IPS-NIHi11 (cell line): ENCODE data around the gene OR8G5.
"Not testable (repeated sequence)": the region's sequence is repeated elsewhere in the genome, so short reads cannot be mapped to it uniquely, and the experiment has no call there.

Experiments used
- DNase-seq: peaks from one replicate; pipeline ENCODE4 v3.0.0; 2012; ENCODE audit warnings: mixed read lengths, low spot score

The OR8G5 gene, protein sequence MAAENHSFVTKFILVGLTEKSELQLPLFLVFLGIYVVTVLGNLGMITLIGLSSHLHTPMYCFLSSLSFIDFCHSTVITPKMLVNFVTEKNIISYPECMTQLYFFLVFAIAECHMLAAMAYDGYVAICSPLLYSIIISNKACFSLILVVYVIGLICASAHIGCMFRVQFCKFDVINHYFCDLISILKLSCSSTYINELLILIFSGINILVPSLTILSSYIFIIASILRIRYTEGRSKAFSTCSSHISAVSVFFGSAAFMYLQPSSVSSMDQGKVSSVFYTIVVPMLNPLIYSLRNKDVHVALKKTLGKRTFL

DNA sequence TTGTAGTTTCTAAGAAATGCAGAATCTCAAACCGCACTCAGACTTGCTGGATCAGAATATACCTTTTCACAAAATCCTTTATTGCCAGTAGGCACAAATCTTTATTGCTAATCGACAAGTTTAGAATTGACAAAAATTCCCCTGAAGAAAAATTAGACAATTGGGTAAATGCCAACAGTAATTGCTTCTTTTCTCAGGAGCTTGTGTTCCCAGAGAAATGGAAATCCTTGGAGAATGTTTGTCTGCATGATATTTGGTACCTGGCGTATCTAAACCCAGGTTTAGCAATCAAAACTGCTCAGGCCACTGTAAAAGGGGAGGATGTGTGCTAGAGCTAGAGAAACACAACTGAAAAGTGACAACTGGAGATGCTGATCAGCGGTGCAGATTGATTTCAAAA is at the start of gene OR8G5:
TSS of gene OR8G5 (plus strand) at position 301 of the 400 bp plus-strand sequence. CDS start 8,556 bp downstream, outside the sequence.
- no peak for DNase-seq

DNA sequence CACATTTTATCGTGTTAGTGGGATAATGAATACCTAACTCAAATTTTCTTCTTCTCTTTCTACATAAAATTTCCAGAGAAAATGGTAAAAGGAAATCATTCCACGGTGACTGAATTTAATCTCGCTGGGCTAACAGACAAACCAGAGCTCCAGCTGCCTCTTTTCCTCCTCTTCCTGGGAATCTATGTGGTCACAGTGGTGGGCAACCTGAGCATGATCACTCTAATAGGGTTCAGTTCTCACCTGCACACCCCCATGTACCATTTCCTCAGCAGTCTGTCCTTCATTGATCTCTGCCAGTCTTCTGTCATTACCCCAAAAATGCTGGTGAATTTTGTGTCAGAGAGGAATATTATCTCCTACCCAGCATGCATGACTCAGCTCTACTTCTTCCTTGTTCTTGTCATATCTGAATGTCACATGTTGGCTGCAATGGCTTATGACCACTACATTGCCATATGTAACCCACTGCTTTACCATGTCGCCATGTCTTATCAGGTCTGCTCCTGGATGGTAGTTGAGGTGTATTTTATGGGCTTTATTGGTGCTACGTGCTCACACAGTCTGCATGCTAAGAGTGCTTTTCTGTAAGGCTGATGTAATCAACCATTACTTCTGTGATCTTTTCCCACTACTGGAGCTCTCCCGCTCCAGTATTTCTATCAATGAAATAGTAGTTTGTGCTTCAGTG is 48.9 kb upstream of the OR8G5 start:
- DNase-seq = no peak

DNA sequence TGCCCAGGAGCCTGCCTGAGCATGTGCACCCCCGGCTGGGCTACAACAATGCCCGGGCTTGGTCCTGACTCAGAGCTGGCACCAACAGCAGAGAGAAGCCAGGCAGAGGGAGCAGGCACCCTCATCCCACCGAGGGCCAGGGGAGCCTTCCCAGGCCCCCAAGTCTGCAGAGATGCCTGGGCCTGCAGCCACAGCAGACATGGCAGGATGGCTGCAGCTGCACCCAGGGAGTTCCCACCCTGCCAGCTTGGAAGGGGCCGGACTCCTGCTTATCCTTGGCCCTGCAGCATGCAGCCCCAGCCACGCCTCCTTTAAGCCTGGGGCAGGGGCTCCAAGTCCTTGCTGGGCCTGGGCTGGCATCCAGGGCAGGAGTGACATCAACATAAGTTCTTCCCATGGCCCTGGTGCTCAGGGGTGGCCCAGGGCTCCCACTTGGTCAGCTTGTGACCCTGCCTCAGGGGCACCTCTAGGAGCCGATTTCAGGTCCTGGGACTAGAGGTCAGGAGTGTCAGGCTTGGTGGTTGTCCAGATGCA is 46.3 kb upstream of the OR8G5 start:
- no peak for DNase-seq

DNA sequence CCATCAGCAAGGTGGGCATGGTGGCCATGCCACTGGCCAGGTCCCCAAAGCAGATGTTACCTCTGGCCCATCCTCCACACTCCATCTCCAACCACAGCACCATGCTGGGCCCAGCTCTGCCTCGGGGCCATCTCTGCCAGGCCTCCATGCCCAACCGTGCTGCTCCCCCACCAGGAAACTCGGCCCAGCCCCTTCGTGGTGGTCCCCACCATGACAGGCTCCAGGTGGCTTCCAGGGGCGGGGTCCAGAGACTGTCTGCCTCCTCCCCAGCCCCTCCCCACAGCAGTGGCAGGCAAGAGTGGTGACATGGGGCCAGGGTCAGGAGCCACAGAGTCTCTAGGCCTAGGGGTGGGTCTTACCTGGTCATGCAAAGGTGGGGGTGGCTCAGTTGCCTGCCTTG is 45.8 kb upstream of the OR8G5 start:
- DNase-seq = no peak

DNA sequence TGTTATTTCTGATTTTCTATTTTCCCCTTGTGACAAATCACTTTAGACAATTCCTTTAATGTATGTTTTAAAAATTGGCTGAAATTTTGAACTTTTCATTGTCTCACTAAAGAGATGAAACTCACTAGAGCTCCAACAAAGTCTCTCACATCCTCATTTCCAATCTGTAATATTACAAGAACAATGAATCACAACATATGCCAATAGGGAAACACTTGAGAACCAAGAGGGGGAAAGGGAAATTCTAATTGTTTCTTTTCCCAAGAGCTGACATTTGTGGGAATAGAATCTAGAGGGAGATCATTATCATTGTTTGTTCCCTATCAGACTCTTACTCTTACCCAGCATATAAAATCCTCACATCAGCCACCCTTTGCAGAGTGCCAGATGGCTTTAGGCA is 44.9 kb upstream of the OR8G5 start:
- DNase-seq = no peak

DNA sequence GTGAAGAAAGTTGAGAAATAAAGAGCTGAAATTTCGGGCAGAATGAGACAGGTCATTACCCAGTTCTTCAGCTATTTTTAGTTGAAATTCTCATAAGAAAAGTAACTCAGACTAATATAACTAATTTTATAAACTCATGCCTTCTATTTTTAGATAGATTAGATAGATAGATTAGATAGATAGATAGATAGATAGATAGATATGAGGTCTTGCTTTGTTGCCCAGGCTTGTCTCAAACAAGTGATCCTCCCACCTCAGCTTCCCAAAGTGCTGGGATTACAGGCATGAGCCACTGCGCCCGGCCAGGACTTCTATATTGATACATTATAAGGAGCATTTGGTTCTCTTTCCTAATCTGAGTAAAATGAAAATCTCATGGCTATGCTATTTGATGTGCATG is 42.1 kb upstream of the OR8G5 start:
- DNase-seq = no peak

DNA sequence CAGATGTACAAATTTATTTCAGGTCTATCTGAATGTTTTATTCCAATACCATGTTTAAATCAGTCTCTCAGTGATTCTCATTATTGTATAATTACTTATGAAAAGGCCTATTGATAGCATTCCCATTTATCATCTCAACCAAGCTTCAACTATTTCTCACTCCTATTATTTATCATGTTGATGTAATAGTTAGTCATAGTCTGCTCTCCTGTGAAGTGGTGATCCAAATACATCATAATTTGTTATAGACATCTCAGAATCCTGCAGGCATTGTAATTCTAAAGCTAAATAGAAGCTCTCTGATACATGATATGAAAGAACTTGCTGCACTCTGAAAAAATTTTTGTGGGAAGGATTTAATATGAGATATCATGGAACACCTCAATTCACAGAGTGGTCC is 37.0 kb upstream of the OR8G5 start:
- DNase-seq = no peak

DNA sequence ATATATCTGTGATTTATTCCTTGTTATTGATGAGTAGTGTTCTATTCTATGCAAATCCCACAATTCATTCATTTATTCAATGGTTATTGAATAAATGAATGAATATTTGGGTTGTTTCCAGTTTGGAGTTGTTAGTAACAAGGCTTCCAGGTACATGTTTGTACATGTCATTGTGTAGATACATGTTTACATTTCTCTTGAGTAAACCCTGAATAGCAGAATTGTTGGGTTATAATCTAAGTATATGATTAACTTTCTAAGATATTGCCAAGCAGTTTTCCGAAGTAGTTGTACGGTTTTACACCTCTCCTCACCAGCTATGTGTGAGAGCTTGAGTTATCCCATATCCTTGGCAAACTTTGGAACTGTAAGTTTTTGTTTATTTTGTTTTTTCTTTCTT is 33.8 kb upstream of the OR8G5 start:
- DNase-seq = no peak

DNA sequence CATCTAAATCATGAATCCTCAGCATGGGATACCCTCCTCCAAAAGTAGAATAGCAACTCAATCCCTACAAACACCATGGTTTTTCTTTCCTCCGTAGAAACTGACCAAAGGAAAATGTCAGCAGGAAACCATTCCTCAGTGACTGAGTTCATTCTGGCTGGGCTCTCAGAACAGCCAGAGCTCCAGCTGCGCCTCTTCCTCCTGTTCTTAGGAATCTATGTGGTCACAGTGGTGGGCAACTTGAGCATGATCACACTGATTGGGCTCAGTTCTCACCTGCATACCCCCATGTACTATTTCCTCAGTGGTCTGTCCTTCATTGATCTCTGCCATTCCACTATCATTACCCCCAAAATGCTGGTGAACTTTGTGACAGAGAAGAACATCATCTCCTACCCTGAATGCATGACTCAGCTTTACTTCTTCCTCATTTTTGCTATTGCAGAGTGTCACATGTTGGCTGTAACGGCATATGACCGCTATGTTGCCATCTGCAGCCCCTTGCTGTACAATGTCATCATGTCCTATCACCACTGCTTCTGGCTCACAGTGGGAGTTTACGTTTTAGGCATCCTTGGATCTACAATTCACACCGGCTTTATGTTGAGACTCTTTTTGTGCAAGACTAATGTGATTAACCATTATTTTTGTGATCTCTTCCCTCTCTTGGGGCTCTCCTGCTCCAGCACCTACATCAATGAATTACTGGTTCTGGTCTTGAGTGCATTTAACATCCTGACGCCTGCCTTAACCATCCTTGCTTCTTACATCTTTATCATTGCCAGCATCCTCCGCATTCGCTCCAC is 31.4 kb upstream of the OR8G5 start:
- DNase-seq = not testable (repeated sequence)

DNA sequence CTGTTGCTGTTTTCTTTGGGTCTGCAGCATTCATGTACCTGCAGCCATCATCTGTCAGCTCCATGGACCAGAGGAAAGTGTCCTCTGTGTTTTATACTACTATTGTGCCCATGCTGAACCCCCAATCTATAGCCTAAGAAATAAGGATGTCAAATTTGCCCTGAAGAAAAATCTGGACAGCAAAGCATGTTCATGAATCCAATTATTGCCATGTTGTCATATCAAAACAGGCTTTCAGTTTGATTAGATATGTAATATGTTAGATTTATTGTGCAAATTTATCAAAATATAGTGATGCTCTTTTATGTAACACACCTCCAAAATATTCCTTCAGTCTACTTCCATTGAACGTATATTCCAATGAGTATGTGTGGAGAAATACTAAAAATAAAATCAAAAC is 30.7 kb upstream of the OR8G5 start:
- no peak for DNase-seq

DNA sequence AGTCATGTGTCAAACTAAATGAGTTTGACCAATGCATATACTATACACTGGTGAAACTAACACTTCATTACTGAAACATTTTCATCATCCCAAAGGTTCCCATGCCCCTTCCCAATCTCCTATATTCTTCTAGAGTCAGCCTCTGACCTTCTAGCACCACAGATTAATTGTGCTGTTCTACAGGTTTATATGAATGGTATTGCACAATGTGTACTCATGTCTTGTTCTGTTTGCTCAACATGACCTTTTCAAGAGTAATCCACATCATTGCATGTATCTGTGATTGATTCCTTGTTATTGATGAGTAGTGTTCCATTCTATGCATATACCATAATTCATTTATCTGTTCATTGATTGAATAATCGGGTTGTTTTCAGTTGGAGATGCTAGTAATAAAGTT is 22.8 kb upstream of the OR8G5 start:
- DNase-seq = no peak

DNA sequence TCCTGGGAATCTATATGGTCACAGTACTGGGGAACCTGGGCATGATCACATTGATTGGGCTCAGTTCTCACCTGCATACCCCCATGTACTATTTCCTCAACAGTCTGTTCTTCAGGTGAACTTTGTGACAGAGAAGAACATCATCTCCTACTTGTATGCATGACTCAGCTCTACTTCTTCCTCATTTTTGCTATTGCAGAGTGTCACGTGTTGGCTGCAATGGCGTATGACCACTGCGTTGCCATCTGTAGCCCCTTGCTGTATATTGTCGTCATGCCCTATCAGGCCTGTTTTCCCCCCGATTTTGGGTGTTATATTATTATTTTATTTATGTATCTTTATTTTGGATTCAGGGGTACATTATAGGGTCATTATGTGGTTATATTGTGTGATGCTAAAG is 17.7 kb upstream of the OR8G5 start:
- no peak for DNase-seq

DNA sequence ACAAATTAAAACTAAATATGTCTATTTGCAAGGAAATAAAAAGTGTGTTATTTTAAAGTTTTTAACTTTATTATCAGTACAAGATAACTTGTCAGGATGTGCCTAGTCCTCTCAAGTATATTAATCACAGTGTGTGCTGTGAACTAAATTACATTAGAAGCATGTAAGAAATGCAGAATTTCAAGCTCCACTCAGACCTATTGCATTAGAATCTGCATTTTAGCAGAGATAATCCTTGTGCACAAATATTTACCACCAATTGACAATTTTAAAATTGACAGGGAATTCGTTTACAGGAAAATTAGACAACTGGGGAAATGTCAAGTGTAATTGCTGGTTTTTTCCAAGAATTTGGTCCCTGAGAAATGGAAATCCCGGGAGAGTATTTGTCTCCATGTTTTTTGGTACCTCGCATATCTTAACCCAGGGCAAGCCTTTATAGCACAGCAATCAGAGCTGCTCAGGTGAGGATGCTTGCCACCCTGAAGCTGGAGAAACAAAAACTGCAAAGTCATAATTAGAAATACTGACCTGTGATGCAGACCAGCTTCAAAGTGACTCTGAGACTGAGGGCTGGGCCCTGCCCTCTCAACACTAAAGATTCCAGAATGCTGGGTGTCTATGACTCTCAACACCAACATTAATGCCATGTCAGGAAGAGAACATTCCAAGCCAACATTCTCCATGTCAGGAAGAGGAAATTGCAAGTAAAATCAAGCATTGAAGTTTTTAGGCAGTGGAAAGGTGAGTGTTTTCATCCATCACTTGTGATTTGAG is 15.4 kb upstream of the OR8G5 start, which contains the start of gene OR8G1:
TSS of gene OR8G1 (plus strand) at position 475 of the 777 bp plus-strand sequence. CDS start 8,581 bp downstream, outside the sequence.
- DNase-seq = no peak

DNA sequence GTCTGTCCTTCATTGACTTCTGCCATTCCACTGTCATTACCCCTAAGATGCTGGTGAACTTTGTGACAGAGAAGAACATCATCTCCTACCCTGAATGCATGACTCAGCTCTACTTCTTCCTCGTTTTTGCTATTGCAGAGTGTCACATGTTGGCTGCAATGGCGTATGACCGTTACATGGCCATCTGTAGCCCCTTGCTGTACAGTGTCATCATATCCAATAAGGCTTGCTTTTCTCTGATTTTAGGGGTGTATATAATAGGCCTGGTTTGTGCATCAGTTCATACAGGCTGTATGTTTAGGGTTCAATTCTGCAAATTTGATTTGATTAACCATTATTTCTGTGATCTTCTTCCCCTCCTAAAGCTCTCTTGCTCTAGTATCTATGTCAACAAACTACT is 6.3 kb upstream of the OR8G5 start:
- not testable (repeated sequence) for DNase-seq

DNA sequence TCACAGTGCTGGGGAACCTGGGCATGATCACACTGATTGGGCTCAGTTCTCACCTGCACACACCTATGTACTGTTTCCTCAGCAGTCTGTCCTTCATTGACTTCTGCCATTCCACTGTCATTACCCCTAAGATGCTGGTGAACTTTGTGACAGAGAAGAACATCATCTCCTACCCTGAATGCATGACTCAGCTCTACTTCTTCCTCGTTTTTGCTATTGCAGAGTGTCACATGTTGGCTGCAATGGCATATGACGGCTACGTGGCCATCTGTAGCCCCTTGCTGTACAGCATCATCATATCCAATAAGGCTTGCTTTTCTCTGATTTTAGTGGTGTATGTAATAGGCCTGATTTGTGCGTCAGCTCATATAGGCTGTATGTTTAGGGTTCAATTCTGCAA is 8.9 kb downstream of the OR8G5 start:
- DNase-seq = not testable (repeated sequence)

DNA sequence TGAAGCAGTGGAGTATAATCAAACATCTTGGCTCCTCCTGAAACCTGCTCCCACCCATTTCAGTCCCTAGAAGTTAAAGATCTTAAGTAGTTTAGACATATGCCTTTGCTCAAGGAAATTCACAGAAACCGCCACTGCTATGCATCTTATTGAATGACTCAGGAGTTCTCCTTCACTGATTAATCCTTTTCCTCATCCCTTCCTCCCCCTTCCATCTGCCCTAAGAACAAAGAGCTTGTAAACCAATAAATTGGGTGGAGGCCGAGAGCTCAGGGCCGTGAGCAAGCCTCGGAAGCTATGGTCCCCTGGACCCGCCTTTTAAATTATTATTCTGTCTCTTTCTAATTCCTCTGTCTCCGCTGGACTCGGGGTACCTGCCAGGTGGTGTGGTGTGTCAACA is 14.7 kb downstream of the OR8G5 start:
- not testable (repeated sequence) for DNase-seq

DNA sequence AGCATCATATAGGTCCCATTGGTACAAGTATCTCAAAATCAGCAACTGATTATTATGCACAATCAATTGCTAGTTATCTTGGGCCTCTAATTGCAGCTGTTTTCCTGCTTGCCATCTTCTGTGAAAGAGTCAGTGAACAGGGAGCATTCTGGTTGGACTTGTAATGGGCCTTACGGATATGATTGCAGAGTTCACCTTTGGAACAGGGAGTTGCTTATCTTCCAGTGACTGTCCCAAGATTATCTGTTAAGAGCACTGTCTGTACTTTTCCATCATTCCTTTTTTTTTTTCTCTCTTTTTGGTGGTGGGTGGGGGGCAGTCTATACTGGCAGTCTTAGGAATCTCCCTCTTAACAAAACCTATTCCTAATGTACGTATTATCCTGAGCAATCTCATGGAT is 17.8 kb downstream of the OR8G5 start:
- DNase-seq = no peak

DNA sequence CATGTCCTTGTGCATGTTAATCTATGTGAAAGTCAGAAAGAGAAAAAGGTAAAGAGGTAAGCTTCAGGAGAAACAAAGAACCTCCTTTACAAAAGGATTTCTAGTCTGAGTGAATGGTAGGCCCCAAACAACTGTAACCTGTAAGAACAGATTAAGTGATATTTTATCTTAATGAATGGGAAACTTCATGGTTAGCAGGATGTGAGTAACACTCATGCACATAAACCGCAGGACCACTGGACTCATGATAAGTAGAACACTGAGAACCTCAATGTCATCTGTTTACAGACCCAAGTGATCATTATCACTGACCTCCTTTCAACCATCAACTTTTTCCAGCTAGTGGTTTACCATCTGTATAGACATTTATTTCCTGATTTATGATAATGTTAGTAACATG is 19.9 kb downstream of the OR8G5 start:
- DNase-seq = no peak

DNA sequence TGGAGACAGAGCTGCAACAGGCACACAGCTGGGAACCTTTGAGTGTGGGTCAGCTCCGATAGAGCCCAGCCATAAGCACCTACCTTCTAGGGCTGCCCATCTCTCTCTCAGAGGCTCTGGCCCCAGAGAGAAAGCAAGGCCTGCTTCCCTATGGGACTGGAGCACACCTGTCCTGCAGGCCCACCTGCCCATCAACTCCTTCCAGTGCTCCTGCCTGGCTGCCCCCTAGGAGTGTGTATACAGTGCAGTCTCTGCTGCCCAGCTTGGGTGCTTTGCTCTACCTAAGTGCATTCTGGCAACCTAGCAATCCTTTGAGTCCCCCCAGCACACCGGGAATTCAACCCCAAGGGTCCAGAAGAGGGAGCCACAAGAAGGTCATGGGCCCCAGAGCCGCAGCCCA is 21.0 kb downstream of the OR8G5 start:
- DNase-seq = no peak

DNA sequence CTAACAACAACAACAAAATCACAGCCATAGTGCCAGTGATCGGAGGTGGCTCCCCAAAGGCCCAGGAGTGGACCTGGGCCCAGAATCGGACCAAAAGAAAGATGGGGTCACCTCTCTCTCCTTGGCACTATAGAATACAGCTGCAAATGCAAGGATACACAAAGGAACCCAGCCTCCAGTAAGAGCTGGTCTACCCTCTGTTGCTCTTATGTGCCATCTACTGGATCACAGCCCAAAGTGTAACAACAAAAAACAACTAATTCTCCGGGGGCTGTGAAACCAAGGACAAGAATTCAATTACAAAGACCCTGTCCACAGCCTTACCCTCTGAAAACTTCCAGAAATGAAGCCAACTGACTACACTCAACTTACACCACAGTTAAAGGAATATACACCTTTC is 21.6 kb downstream of the OR8G5 start:
- peak; percentile 35 for DNase-seq

DNA sequence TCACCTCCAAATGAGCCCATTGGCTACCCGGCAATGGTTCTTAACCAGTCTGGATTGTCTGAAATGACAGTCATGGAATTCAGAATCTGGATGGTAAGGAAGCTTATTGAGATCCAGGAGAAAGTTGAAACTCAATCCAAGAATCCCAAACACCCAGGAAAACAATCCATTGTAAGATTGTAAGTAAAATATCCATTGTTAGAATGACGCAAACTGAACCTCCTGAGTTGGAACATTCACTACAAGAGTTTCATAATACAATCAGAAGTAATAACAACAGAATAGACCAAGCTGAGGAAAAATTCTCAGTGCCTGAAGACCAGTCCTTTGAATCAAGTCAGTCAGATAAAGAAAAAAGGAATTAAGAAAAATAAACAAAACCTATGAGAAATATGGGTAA is 22.1 kb downstream of the OR8G5 start:
- DNase-seq = no peak
